Stimulated activated CD4-positive, alpha-beta T cell treated with anti-CD3 and anti-CD28 coated beads, TNF-alpha, amount 100 ng/mL, for 4 hours (primary cell): Measurements from ENCODE around the gene ACAN.

Source experiments
- DNase-seq, 3 experiments: peaks; one replicate each; pipeline ENCODE4 v3.0.0-alpha.2; 2020; ENCODE audit warnings: low read depth in 3 of 3

Gene ACAN

DNA sequence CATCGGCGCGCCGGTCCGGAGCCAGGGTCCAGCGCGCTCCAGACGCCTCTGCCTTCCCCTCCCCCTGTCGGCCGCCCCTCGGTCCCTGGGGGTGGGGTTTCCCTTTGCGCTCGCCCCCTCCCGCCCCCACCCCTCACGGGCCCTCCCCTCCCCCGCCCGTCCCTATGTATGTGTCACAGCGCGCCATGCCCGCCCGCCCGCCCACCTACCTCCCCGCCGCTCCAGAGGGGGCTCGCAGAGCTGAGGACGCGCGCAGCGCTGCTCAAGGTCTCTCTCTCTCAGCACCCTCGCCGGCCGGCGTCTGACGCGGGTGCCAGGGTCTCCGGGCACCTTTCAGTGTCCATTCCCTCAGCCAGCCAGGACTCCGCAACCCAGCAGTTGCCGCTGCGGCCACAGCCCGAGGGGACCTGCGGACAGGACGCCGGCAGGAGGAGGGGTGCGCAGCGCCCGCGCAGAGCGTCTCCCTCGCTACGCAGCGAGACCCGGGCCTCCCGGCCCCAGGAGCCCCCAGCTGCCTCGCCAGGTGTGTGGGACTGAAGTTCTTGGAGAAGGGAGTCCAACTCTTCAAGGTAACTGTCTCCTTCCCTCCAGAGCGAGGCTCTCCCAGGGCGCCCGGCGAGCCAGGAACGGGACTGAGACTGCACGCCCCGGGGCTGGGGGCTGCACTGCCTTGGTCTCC lies at the start of gene ACAN:
Gene ACAN, plus strand, starts transcription at position 196 of the 679 bp plus-strand sequence. CDS start 32,771 bp downstream, outside the sequence.
- no peak for DNase-seq

GRCh38 chr15:88756521-88756920 lies 46.7 kb upstream of the ACAN start:
- DNase-seq = no peak

- no peak for DNase-seq
Observed at GRCh38 chr15:88756921-88757320, 46.3 kb upstream of the ACAN start.

GRCh38 chr15:88759872-88760271 lies 43.4 kb upstream of the ACAN start:
- no peak for DNase-seq

DNA sequence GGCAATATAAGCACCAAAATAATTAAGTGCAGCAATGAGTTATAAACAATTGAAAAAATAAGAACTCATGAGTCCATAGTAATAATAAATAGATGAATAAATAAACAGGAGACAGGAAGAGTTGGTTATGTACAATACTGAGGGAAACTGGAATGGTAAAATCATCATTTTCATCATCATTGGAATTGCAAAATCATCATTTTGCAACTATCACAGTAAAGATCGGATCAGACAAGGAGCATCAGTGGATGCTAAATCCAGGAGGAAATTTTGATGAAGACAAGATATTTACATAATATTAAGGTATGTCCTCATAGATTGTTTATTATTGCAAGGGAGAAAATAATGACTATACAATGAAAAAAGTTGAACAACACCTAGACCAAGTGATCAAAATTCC lies 38.8 kb upstream of the ACAN start:
- no peak for DNase-seq

GRCh38 chr15:88765212-88765611 lies 38.0 kb upstream of the ACAN start:
- no peak for DNase-seq

- DNase-seq = no peak
Observed at GRCh38 chr15:88769161-88769971, 33.9 kb upstream of the ACAN start.

- no peak for DNase-seq
Observed at GRCh38 chr15:88775776-88776175, 27.5 kb upstream of the ACAN start.

GRCh38 chr15:88776646-88777045 lies 26.6 kb upstream of the ACAN start:
- DNase-seq = no peak

GRCh38 chr15:88779944-88780343 lies 23.3 kb upstream of the ACAN start:
- DNase-seq = no peak

GRCh38 chr15:88782465-88782864 lies 20.8 kb upstream of the ACAN start:
- no peak for DNase-seq

DNA sequence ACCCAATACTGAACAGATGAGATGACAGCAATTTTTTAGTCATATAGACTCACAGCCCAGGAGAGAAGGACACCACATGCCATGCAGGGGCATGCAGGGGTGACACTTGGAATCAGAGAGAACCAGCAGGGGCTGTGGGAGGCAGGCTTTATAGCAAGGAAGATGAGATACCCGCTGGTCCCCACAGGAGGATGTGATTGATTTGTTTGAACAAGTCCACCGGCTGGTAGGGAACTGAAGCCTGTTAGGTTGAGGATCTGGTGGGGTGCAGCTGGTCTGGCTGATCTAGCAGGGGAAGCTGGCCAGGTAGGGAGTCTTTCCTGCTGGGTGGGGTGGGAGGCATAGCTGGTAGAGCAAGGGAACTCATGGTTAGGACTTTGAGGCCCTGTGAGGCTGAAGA lies 18.0 kb upstream of the ACAN start:
- no peak for DNase-seq

- no peak for DNase-seq
Observed at GRCh38 chr15:88788036-88788435, 15.2 kb upstream of the ACAN start.

DNA sequence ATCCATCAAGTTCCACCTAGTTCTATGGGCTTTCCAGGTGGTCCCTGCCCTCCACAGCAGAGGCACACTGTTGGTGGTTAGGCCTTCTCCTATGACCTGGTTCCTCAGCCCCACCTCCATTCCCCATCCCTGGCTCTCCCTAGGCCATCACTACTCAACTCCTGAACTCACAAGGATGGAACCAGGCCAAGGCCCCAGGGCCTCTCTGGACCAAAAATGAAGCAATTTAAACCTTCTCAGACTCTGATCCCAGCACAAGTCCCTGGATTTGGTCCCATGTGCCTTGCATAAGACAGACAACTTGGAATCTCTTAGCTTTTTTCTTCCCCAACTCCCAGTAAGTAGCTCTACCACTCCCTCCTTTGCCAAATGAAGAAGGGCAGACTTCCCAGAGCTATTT lies 14.4 kb upstream of the ACAN start:
- no peak for DNase-seq

GRCh38 chr15:88790486-88790885 lies 12.8 kb upstream of the ACAN start:
- DNase-seq = no peak

DNA sequence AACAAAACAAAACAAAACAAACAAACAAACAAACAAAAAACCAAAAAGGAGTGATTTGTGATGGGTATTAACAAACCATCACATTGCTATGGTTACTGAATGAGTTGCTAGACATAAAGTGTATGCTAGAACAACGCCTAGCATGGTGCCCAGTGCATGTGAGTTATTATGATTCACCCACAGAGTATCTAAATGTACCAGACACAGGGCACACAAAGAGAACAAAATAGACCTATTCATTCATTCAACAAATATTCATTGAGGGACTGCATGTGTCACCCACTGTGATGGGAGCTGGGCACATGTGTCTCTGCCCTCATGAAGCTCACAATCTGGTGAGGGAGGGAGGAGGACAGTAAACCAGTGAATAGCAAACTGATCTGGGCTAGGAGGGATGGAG lies 11.6 kb upstream of the ACAN start:
- no peak for DNase-seq

GRCh38 chr15:88792342-88793282 lies 10.6 kb upstream of the ACAN start:
- DNase-seq = no peak

- no peak for DNase-seq
Observed at GRCh38 chr15:88794001-88794400, 9.2 kb upstream of the ACAN start.

DNA sequence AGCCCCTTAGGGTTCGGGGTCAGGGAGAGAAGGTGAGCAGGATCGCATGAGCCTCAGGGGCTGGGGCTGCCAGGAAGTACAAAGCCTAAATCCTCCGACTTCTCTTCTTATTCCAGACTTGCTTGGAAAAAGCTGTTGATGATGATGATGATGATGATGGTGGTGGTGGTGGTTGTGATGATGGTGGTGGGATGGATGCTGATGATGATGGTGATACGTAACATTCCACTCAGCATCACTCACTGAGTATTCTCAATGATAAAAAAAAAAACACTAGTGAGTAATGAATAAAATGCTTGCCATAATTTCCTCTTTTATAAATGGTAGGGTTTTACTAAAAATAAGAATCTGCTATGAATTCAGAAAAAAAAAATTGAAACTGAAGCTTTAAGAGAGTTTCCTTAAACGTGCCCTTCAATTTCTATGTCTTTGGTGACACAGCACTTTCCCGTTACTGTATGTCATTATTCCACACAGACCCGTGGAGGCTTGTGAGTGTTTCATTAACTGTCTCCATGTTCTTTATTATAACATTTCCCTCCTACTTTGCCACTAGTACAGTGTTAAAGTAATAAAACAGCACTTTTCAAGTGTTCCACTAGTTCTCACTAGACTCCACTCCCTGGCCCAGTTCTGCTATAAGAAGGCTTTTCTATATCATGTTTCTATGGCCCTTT lies 5.4 kb upstream of the ACAN start:
- no peak for DNase-seq

DNA sequence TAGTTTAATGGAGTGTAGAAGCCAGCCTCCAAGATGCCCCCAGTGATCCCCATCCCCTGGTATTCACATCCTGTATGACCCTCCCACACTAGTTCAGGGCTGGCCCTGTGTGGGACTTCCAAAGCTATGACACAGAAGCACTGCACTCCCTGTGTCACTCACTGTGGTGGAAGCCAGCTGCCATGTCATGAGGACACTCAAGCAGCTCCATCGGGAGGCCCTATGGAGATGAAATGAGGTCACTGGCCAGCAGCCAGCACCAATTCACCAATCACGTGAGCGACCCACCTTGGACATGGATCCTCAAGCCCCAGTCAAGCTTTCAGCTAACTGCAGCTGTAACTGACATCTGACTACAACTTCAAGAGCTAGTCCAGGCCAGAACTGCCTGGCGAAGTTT lies 3.9 kb upstream of the ACAN start:
- no peak for DNase-seq

DNA sequence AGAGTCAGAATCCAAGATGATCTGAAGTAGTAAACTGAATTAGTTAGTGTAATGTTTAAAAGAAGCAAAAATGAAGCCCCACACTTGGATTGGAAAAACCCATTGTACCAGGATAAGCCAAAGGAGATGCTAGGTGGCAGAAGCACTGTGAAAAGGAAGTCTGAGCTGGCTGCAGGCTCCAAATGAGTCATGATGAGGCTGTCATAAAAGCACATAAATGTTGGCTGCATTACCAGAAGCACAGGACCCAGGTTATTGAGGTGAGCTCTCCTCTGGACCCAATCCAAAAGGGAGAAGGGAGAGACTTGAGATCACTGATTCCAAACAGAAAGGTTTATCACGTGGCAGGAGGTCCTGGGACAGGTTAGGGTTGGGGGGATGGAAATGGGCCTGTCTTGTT lies 3.2 kb upstream of the ACAN start:
- no peak for DNase-seq

DNA sequence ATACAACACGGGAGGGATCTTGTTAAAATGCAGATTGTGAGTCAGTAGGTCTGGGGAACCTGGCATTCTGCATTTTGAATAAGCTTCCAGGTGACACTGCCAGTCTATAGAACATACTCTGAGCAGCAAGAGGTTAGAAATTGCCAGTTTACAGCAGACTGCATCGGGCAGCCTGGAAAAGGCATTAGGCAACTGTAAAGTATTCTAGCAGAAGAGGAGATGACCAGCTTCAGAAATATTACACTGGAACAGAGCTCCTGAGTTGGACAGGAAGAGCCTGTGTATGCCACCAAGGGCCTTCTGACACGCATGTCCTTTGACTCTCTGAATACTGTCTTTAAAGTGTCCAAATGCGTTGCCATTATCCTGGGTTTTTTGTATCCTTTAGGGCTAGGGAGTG lies 2.5 kb upstream of the ACAN start:
- DNase-seq = no peak
